ENCODE results near the gene LCA5L. TPM values are rescaled to one million over a fixed set of nuclear protein-coding genes. Genes with fewer than 3 reads are reported as not detected.

LCA5L gene
- polyA plus RNA-seq, 1 donor (not counting 4 experiments of a cell fraction or from before 2014, with no cell fraction given), result 0.96 TPM

GRCh38 chr21:39456665-39457064 is 11.1 kb upstream of the LCA5L start:
- TF ChIP-seq EZH2 (IDR thresholded peaks at IDR 0.05; ENCODE audit: low read length), result no peak
- TF ChIP-seq CTCF (optimal IDR thresholded peaks at IDR 0.05 in 1 of 3, IDR thresholded peaks at IDR 0.05 in 1 of 3, conservative IDR thresholded peaks at IDR 0.05 in 1 of 3; ENCODE audit: extremely low read depth in 1 of 3, insufficient read depth in 2 of 3, low read length in 3 of 3), result peak in 2 of 3 experiments; percentile 21 to 28
- no peaks in the 10 kb centered on the region for H3K79me2 ChIP-seq (ENCODE audit: control insufficient read depth, insufficient read depth, low read length)
- no peak for FAIRE-seq
- dilution Hi-C loops (cut with MboI; ENCODE audit: extremely low pct_ligation_motif_present, low sequenced_read_pairs), result no loop called here
- H3K4me3 ChIP-seq (ENCODE audit: control insufficient read depth in 2 of 3, extremely low read depth in 1 of 3, insufficient read depth in 2 of 3, low read depth in 1 of 3, low read length in 3 of 3), result no peak overlapping the region
- no peak overlapping the region for H3K9ac ChIP-seq (ENCODE audit: control insufficient read depth, extremely low read depth, insufficient read depth, low read length)
- H3K36me3 ChIP-seq (ENCODE audit: control insufficient read depth in 2 of 2, extremely low read depth in 1 of 2, insufficient read depth in 2 of 2, low read length in 2 of 2), result no peaks in the 10 kb centered on the region
- no peaks in the 10 kb centered on the region for H3K27me3 ChIP-seq (ENCODE audit: control insufficient read depth, extremely low read depth, insufficient read depth, low read length)
- H3K9me1 ChIP-seq (ENCODE audit: control insufficient read depth, extremely low read depth, insufficient read depth, low read length), result no peaks in the 10 kb centered on the region
- no peak overlapping the region for H3K27ac ChIP-seq (ENCODE audit: control insufficient read depth, insufficient read depth, low read length)
- DNase-seq (ENCODE audit: low read depth, low spot score), result no peak
- H4K20me1 ChIP-seq (ENCODE audit: control insufficient read depth, extremely low read depth, insufficient read depth, low read length), result no peaks in the 10 kb centered on the region
- no peak overlapping the region for H2AFZ ChIP-seq (ENCODE audit: control insufficient read depth, low read length)
- H3K4me2 ChIP-seq (ENCODE audit: control insufficient read depth, extremely low read depth, insufficient read depth, low read depth, low read length), result no peak overlapping the region
- no peaks in the 10 kb centered on the region for H3K9me3 ChIP-seq (ENCODE audit: control insufficient read depth, low read depth, low read length)
- H3K4me1 ChIP-seq (ENCODE audit: control insufficient read depth, extremely low read depth, insufficient read depth, low read length), result no peaks in the 10 kb centered on the region

GRCh38 chr21:39454949-39455668 is 9.5 kb upstream of the LCA5L start:
- H3K9ac ChIP-seq (ENCODE audit: control insufficient read depth, extremely low read depth, insufficient read depth, low read length), result no peak overlapping the region
- H3K79me2 ChIP-seq (ENCODE audit: control insufficient read depth, insufficient read depth, low read length), result no peaks in the 10 kb centered on the region
- no peaks in the 10 kb centered on the region for H3K4me1 ChIP-seq (ENCODE audit: control insufficient read depth, extremely low read depth, insufficient read depth, low read length)
- no peaks in the 10 kb centered on the region for H3K9me3 ChIP-seq (ENCODE audit: control insufficient read depth, low read depth, low read length)
- no peak overlapping the region for H2AFZ ChIP-seq (ENCODE audit: control insufficient read depth, low read length)
- no peak overlapping the region for H3K27ac ChIP-seq (ENCODE audit: control insufficient read depth, insufficient read depth, low read length)
- no peak overlapping the region for H3K4me2 ChIP-seq (ENCODE audit: control insufficient read depth, extremely low read depth, insufficient read depth, low read depth, low read length)
- H3K4me3 ChIP-seq (ENCODE audit: control insufficient read depth in 2 of 3, extremely low read depth in 1 of 3, insufficient read depth in 2 of 3, low read depth in 1 of 3, low read length in 3 of 3), result no peak overlapping the region
- H4K20me1 ChIP-seq (ENCODE audit: control insufficient read depth, extremely low read depth, insufficient read depth, low read length), result no peaks in the 10 kb centered on the region
- TF ChIP-seq CTCF (optimal IDR thresholded peaks at IDR 0.05 in 1 of 3, IDR thresholded peaks at IDR 0.05 in 1 of 3, conservative IDR thresholded peaks at IDR 0.05 in 1 of 3; ENCODE audit: extremely low read depth in 1 of 3, insufficient read depth in 2 of 3, low read length in 3 of 3) (no peak), EZH2 (IDR thresholded peaks at IDR 0.05; ENCODE audit: low read length) (no peak)
- H3K36me3 ChIP-seq (ENCODE audit: control insufficient read depth in 2 of 2, extremely low read depth in 1 of 2, insufficient read depth in 2 of 2, low read length in 2 of 2), result no peaks in the 10 kb centered on the region
- FAIRE-seq, result no peak
- no peaks in the 10 kb centered on the region for H3K27me3 ChIP-seq (ENCODE audit: control insufficient read depth, extremely low read depth, insufficient read depth, low read length)
- no peak for DNase-seq (ENCODE audit: low read depth, low spot score)
- dilution Hi-C loops (cut with MboI; ENCODE audit: extremely low pct_ligation_motif_present, low sequenced_read_pairs), result no loop called here
- no peaks in the 10 kb centered on the region for H3K9me1 ChIP-seq (ENCODE audit: control insufficient read depth, extremely low read depth, insufficient read depth, low read length)

Measured in keratinocyte (primary cell).